ENCODE data around the gene APOL6.

Gene APOL6

DNA sequence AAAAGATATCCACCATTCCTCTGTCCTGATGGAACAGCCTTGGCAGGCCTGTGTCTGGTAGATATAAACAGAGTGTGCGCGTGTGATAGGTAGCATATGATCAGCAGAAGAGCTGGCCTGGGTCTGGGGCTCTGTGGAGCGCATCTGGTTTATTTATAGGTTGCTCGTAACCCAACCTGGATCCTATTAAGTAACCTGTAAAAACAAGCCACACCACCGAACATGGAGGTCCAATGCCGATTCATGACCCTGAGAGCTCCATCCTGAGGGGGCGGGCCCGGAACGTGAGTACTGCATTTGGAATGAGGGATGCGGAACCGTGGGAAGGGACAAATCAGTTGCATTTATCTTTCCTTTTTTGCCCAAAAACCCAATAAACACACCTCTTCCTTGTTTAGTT lies 37.5 kb downstream of the APOL6 start:
- DNase-seq (ENCODE audit: low spot score): no peak
- in situ Hi-C loops (cut with MboI; ENCODE audit: low pct_unique_long_range_greater_than_20kb, low sequenced_read_pairs, unreplicated experiment): no loop called here
- TF ChIP-seq, protein P1, sequence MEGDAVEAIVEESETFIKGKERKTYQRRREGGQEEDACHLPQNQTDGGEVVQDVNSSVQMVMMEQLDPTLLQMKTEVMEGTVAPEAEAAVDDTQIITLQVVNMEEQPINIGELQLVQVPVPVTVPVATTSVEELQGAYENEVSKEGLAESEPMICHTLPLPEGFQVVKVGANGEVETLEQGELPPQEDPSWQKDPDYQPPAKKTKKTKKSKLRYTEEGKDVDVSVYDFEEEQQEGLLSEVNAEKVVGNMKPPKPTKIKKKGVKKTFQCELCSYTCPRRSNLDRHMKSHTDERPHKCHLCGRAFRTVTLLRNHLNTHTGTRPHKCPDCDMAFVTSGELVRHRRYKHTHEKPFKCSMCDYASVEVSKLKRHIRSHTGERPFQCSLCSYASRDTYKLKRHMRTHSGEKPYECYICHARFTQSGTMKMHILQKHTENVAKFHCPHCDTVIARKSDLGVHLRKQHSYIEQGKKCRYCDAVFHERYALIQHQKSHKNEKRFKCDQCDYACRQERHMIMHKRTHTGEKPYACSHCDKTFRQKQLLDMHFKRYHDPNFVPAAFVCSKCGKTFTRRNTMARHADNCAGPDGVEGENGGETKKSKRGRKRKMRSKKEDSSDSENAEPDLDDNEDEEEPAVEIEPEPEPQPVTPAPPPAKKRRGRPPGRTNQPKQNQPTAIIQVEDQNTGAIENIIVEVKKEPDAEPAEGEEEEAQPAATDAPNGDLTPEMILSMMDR (IDR thresholded peaks at IDR 0.05; ENCODE audit: extremely low read depth, insufficient read depth, missing control alignments): no peak

DNA sequence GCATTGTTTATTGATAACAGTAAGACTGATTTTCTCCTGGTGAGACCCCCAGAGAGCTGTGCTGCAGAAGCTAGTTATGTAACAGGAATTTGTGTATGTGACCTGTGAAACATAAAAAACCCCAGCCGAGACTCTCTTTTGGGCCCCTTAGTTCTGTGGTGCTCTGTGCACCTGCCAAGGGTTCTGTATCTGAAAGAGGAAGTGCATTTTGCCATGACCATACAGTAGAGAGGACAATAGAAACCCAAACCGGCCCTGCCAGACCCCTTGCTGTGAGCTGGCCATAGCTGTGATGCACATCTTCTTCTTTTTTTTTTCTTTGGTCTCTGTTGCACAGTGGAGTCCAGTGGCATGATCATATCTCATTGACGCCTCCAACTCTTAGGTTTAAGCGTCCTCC lies 38.1 kb downstream of the APOL6 start:
- no peak for DNase-seq (ENCODE audit: low spot score)
- in situ Hi-C loops (cut with MboI; ENCODE audit: low pct_unique_long_range_greater_than_20kb, low sequenced_read_pairs, unreplicated experiment): no loop called here
- TF ChIP-seq, protein P1 (IDR thresholded peaks at IDR 0.05; ENCODE audit: extremely low read depth, insufficient read depth, missing control alignments): no peak

DNA sequence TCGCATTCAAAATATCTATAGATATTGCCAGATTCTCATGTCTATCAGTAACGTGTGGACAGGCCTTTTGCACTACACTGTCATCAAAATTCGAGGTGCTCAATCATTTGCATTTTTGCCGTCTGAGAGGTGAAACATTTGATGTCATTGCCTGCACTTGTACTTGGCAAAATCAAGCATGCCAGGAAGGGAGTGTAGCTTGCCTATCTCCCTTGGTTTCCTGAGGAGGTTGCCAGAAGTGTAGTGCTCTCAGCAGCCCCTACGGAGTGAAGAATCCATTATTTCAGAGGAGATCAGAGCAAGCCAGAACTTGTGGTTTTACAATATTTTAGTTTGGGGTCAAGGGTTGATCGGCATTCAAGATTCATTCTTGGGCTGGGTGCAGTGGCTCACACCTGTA lies 39.2 kb downstream of the APOL6 start:
- in situ Hi-C loops (cut with MboI; ENCODE audit: low pct_unique_long_range_greater_than_20kb, low sequenced_read_pairs, unreplicated experiment): no loop called here
- no peak for DNase-seq (ENCODE audit: low spot score)
- TF ChIP-seq, protein P1 (IDR thresholded peaks at IDR 0.05; ENCODE audit: extremely low read depth, insufficient read depth, missing control alignments): no peak

DNA sequence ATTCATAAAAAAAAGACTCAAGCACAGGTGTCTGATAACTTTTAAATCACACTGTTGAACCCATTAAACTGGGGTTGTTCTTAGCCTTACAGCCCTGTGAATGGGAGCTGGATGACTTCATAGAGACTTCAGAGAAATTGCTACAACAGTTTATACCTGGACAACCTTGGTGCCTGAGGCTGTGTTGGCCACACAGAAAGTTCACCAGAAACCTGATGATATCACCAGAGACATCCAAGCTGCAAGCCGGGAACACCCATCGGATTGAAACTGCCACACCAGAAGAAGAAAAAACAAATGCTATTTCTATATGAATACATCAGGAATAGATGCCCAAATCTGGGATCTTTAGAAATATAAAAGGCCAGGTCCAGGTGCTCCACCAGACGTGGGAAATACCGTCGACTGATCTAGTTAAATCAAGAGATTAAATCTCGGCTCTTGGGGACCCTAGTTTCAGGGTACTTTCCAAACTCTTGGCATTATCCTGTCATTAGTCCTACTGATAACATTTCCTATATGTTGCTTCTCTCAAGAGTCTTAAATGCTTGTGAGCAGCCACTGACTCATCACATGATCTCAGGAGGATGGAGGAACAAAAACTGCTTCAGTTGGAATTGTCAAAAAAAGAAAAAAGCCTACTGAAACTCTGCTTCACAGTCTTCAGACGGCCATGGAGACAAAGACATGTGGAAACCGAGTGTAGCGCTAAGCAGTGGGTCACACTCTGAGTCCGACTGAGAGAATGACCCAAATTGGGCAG lies 40.8 kb downstream of the APOL6 start:
- in situ Hi-C loops (cut with MboI; ENCODE audit: low pct_unique_long_range_greater_than_20kb, low sequenced_read_pairs, unreplicated experiment): no loop called here
- TF ChIP-seq, protein P1 (IDR thresholded peaks at IDR 0.05; ENCODE audit: extremely low read depth, insufficient read depth, missing control alignments): no peak
- no peak for DNase-seq (ENCODE audit: low spot score)

DNA sequence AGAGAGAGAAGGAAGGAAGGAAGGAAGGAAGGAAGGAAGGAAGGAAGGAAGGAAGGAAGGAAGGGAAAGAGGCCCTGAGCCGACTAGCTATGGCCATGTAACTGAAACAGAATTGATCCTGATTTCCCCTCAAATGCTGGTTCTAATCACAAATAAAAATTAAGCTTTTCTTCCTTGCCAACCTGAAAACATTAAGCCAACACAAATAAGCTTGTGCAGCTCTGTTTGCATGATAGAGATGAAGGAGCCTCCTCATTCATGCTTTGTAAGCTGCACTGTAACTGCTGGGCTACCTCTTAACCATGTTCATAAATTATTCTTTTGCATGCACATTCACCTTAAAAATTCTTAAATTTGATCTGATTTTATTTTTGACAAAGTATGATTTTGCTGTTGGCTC lies 41.8 kb downstream of the APOL6 start:
- TF ChIP-seq, protein P1 (IDR thresholded peaks at IDR 0.05; ENCODE audit: extremely low read depth, insufficient read depth, missing control alignments): no peak
- no peak for DNase-seq (ENCODE audit: low spot score)
- in situ Hi-C loops (cut with MboI; ENCODE audit: low pct_unique_long_range_greater_than_20kb, low sequenced_read_pairs, unreplicated experiment): no loop called here

DNA sequence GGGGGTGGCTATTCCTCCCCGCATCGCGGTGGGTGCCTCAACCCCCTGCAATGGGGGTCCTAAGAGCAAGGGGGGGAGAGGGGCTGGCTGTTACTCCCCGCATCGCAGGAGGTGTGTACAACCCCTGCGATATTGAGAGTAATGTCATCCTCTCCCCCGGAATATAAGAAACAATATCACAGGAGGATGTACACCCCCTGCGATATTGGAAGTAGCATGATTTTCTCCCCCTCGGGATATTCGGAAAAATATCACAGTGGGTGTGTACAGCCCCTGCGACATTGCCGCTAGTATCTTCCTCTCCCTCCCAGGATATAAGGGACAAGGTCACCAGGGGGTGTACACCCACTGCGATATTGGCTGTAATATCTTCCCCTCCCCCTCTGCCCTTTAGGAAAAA lies 47.0 kb downstream of the APOL6 start:
- in situ Hi-C loops (cut with MboI; ENCODE audit: low pct_unique_long_range_greater_than_20kb, low sequenced_read_pairs, unreplicated experiment): no loop called here
- TF ChIP-seq, protein P1 (IDR thresholded peaks at IDR 0.05; ENCODE audit: extremely low read depth, insufficient read depth, missing control alignments): no peak
- no peak for DNase-seq (ENCODE audit: low spot score)

All from GM13977 (cell line).